ENCODE data around the gene NEDD8.
A peak's percentile ranks its signal among the peaks of the same experiment; 100 is the strongest.
"Not testable (repeated sequence)": the region's sequence is repeated elsewhere in the genome, so short reads cannot be mapped to it uniquely, and the experiment has no call there.

NEDD8 gene

DNA sequence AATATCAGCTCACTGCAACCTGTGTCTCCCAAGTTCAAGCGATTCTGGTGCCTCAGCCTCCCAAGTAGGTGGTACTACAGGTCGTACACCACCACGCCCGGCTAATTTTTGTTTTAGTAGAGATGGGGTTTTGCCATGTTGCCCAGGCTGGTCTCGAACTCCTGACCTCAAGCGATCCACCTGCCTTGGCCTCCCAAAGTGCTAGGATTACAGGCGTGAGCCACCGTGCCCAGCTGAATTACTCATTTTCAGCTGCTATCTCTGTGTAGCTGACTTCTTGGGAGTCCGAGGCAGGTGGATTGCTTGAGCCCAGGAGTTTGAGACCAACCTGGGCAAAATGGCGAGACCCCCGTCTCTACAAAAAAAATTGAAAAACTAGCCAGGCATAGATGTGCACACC, 13.2 kb upstream of the NEDD8 start:
- DNase-seq, result not testable (repeated sequence)

DNA sequence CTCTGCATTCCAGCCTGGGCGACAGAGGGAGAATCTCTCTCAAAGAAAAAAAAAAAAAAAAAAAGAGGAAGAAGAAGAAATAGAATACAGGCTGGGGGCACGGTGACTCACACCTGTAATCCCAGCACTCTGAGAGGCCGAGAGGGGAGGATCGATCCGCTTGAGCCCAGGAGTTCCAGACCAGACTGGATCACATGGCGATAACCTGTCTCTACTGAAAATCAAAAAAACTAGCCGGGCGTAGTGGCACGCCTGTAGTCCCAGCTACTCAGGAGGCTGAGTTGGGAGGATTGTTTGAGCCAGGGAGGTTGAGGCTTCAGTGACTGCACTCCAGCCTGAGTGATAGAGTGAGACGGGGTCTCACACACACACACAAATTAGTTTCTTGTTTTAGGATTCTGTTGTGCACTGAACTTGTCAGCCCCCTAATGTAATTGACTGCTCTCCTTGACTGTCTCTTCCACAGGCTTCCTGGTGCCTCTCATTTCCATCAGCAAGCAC, 11.2 kb upstream of the NEDD8 start:
- DNase-seq, result no peak

DNA sequence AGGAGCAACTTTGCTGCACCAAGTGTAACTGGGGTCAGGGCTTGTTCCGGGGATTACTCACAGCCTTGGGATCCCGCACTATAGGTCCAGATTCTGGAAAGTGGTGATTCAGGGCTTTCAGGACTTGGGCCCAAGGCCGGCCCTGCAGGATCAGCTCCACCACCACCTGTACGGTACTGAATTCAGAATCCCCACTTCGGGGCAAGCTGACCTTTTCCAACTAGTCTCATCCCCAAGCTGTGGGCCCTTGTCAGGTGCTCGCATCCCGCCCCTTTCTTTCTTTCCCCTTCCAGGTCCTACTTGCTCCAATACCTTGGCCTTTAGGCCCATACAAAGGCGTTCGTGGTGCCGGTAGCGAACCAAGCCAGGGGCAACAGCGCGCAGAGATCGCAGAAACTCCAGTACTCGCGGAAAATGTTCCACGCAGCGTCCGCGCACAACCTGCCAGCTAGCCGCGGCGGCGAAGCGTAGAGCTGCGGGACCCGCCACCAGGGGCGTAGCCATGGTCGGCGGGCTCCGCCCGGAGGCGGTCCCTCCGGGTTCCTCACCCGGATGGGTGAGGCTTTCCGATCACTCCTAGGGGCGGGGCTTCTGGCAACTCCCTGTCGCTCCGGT, 9.8 kb upstream of the NEDD8 start:
- DNase-seq, result peak; percentile 91

- no peak for DNase-seq
Observed at GRCh38 chr14:24240110-24240918, 8.1 kb upstream of the NEDD8 start.

- no peak for DNase-seq
Observed at GRCh38 chr14:24238527-24239037, 6.4 kb upstream of the NEDD8 start.

DNA sequence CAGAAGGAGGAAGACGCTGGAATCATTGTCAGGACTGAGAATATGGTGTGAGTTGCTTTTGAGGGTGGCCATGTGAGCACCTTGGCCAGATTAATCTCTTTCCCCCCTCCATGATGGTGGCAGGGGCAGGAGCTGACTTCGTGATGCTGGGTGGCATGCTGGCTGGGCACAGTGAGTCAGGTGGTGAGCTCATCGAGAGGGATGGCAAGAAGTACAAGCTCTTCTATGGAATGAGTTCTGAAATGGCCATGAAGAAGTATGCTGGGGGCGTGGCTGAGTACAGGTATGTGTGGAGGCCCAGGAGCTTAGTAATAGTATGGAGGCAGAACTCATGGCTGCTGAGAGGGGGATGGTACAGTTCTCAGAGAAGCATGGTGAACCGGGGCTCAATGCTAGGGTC, 6.0 kb upstream of the NEDD8 start:
- no peak for DNase-seq

GRCh38 chr14:24237463-24237955, 5.3 kb upstream of the NEDD8 start:
- no peak for DNase-seq

DNA sequence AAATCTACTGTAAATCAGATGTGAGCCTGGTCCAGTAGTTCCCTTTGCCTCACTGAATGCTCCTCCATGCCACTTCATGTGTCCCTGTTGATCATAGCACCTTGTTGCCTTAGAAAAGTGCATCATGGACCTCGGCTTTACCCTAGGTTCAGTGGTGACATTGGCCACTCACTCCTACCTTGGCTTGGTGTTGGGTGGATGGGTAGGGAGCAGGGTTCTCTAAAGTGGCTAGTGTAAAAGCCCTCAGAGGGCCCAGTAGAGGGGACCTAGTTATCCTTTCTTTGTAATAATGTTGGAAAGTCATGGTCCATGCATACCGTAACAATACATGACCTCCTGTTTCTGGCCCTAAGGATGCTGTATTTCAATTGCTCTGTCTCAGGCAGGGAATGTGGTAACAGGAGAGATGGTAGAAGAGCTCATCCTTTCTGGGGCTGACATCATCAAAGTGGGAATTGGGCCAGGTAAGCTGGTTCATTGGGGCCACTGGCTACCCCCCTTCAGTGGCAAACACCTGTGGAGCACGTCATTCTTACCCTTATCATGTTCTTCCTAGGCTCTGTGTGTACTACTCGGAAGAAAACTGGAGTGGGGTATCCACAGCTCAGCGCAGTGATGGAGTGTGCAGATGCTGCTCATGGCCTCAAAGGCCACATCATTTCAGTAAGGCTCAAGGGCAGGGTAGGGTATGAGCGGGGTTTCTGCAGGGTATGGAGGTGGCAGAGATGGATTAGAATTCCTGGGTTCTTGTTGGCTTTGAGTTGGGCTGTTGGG, 4.7 kb upstream of the NEDD8 start:
- DNase-seq, result no peak

- no peak for DNase-seq
Observed at GRCh38 chr14:24235804-24236688, 3.9 kb upstream of the NEDD8 start.

GRCh38 chr14:24234095-24235005, 2.2 kb upstream of the NEDD8 start:
- DNase-seq, result no peak

GRCh38 chr14:24233538-24233866, 1.3 kb upstream of the NEDD8 start:
- DNase-seq, result no peak

- peak; percentile 72 for DNase-seq
Observed at GRCh38 chr14:24232645-24233537, 724 bp upstream of the NEDD8 start, which contains the start of gene GMPR2. Gene GMPR2, plus strand, starts transcription at chr14:24232929. Its CDS starts 325 bp downstream, at chr14:24233254.

GRCh38 chr14:24231263-24232120, 675 bp downstream of the NEDD8 start:
- DNase-seq, result no peak

GRCh38 chr14:24228902-24229301, 3.3 kb downstream of the NEDD8 start:
- DNase-seq, result no peak

- no peak for DNase-seq
Observed at GRCh38 chr14:24226473-24226872, 5.7 kb downstream of the NEDD8 start.

GRCh38 chr14:24224618-24225071, 7.5 kb downstream of the NEDD8 start:
- no peak for DNase-seq

- not testable (repeated sequence) for DNase-seq
Observed at GRCh38 chr14:24222987-24223386, 9.2 kb downstream of the NEDD8 start.

GRCh38 chr14:24219521-24219920, 12.6 kb downstream of the NEDD8 start:
- DNase-seq, result no peak

GRCh38 chr14:24219080-24219479, 13.1 kb downstream of the NEDD8 start:
- DNase-seq, result no peak
